HG03103 (cell line): ENCODE results near the gene ZBTB5.
A peak's percentile ranks its signal among the peaks of the same experiment; 100 is the strongest.
"Not testable (repeated sequence)": the region's sequence is repeated elsewhere in the genome, so short reads cannot be mapped to it uniquely, and the experiment has no call there.

ENCODE experiments used
- ATAC-seq: cut with Tn5 transposase; IDR thresholded peaks from one replicate; pipeline ENCODE4 v1.9.1; 2021; ENCODE audit warnings: low read depth; ENCODE audit not compliant: unreplicated experiment

Gene ZBTB5

DNA sequence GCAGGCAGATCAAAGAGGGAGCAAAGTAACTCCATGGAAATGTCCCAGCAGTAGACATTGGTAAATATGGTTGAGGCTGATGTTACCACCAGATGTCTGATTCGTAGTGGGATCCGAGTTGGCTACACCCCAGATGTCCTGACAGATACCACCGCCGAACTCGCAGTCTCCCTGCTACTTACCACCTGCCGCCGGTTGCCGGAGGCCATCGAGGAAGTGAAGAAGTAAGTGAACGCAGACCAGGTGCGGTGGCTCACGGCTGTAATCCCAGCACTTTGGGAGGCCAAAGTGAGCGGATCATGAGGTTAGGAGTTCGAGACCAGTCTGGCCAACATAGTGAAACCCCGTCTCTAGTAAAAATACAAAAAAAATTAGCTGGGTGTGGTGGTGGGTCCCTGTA, 38.8 kb downstream of the ZBTB5 start:
- ATAC-seq: not testable (repeated sequence)

DNA sequence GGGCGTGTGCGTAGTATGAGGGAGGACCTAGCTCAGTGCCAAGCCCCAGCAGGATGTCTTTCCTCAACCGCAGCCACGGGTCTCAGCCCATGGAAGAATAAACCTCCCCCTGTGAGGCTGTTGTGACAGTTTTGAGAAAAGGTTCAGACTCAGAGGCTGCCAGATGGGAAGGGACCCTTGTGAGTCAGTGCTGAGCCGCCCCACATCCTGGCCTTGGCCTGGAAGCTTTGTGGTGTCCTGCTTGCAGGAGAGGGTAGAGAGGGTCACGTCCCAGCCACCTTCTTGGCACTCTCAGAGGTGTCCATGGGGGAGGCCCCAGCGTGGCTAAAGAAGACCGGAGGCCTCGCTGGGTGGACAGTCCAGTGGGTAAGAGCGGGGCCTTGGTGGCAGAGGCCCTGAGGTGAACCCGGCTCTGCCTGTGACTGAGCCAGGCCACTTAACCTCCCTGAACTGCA, 39.9 kb downstream of the ZBTB5 start:
- no peak for ATAC-seq

DNA sequence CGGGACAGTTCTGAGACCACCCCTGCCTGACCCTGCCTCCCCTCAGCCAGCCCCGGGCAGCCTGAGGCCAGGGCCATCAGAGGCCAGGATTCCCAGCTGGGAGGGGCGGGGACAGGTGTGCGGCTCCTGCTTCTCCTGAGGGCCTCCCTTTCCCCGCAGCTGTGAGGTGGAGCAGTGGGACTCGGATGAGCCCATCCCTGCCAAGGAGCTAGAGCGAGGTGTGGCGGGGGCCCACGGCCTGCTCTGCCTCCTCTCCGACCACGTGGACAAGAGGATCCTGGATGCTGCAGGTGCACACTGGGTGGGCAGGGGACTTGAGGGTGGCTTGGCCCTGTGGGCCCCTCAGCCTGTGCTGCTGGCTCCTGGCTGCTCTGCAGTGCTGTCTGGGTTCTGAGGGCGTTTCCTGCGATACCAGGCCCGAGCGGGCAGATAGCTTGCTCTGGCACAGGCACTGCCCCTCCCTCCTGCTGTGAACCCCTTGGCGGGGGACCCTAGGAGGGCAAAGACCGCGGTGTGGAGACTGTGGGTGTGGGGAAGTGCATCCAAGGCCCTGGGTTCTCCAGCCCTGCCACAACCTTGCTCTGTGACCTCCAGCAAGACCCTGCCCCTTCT, 40.5 kb downstream of the ZBTB5 start:
- ATAC-seq: no peak

DNA sequence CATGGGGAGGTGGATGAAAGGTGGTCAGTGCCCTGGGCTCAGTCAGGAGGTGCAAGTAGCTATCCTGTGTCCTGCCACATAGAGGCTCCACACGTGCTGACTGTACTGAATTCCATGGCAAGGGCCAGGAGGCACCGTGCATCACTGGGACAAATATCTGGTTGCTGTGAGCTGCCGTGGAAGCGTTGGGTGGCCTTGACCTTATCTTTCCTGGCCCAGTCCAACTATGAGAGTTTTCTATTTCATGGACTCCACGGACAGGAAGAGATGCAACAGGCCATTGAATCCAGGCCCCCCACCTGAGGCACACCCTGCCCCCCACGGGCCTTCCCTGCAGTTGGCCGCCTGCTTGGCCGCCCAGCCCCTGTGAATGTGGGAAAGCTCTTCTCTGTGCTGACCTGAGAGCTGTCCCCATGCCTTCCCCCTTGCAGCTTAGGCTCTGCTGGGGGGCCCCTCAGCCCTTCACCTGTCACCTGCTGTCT, 41.0 kb downstream of the ZBTB5 start:
- ATAC-seq: no peak

DNA sequence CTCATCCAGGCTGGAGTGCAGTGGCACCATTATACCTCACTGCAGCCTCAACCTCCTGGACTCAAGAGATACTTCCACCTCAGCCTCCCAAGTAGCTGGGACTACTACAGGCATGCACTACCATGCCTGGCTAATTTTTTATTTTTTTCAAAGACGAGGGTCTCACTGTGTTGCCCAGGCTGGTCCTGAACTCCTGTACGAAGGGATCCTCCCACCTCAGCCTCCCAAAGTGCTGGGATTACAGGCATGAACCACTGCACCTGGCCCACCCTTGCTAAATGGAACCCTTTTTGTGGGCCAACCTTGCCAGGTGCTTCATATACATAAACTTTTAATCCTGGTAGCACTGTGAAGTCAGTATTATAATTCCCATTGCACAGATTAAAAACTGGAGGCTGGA, 41.7 kb downstream of the ZBTB5 start:
- no peak for ATAC-seq

DNA sequence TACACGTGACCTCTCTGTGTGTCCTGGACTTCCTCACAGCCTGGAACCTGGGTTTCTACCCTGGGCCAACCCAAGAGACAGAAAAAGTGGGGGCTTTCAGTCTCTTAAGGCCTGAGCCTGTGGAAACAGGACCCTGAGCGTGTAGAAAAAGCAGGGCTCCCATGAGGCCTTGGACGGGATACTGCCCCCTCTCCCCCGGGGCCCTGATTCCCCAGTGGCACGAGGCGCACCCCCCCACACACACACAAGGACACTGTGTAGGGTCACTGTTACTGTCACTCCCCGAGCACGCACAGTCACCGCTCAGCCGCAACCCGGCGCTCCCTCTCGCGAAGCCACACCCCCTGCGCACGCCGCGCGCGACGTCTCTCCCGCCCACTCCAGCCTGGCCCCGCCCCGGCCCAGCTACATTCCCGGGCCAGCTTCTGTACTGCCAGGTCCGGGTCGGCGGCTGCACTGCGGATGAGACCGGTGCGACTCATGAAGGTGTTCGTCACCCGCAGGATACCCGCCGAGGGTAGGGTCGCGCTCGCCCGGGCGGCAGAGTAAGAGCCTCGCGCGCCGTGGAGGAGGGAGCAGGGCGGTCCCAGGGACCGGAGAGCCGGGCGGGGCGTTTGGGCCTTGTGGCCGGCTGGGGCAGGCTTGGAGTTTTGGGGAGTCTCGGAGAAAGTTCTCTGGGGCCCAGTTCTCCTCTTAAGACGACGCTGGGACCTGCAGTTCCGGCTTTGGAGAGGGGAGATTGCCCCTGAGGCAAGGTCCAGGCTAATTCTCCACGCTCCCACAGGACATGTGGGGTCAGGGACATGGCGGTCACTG, 42.8 kb downstream of the ZBTB5 start, which contains the start of gene GRHPR:
TSS of gene GRHPR (plus strand) at position 408 of the 816 bp plus-strand sequence. CDS start at position 463, 55 bp downstream.
- ATAC-seq: peak; percentile 95

- ATAC-seq: no peak
Measured at GRCh38 chr9:37421914-37422288, 43.3 kb downstream of the ZBTB5 start.

- no peak for ATAC-seq
Measured at GRCh38 chr9:37420271-37421215, 44.7 kb downstream of the ZBTB5 start.

GRCh38 chr9:37419204-37419603, 46.0 kb downstream of the ZBTB5 start:
- no peak for ATAC-seq

DNA sequence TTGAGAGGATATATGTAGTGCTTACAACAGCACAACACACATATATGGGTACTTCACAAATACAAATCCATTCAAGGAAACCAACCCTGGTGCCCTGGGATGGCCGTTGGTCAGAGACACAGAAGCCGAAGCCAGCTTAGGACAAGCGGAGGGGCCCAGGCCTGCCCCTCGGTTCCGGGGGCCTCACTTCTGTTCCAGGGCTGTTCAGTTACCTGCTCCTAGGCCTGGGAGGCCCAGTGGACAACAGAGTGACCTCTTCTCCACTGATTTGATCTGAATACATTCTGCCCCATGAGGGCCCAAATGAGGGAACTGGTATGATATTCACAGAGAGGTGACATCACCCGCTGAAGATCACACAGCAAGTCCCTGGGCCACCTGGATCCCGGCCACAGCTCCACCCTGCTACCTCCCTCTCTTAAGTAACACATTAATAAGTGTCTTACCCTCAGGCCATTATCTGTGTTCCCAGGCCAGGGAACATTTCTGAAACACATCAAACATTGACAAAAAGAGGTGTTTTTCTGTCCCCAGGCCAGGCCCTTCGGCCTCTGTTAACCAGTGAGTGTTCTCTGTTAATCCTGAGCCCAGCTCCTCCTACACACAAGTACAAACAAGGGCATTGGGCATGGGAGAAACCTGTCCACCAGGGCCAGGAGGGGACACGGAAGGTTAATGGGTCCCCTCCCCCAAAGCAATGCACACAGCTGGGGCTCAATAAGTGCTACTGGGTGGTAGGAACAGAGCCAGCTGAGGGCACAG, 47.2 kb downstream of the ZBTB5 start:
- ATAC-seq: no peak

GRCh38 chr9:37417252-37417803, 47.9 kb downstream of the ZBTB5 start:
- no peak for ATAC-seq

DNA sequence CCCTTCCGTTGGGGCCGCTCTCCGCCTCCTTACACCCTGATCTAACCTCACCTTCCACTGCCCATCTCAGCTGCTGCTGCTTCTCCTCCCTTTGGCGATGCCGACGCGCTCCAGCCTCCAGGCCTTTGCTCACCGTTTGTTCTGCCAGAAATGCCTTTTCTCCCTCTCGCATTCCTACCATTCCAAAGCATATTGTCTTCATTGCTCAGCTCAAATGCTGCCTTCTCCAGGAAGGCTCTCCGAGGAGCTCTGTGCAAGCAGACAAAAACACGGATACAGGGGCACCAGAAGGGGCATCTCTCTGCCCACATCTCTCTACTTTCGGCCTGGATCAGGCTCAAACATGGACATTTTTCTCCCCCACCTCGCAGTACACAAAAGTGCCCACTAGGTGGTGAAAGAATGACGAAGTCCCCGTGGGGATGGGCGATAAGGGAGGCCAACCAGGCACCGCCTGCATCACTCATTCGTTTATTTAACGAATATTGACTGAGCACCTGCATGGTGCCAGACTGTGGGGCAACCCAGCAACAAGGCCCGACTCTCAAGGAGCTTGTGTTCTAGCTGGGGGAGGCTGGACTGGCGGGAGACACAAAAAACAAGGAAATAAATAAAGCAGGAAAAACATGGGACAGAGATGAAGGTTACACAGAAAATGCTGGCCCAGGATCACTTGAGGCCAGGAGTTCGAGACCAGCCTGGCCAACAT, 50.1 kb downstream of the ZBTB5 start:
- ATAC-seq: no peak

- ATAC-seq: no peak
Measured at GRCh38 chr9:37414503-37414943, 50.7 kb downstream of the ZBTB5 start.

- no peak for ATAC-seq
Measured at GRCh38 chr9:37413311-37413710, 51.9 kb downstream of the ZBTB5 start.

- no peak for ATAC-seq
Measured at GRCh38 chr9:37412431-37413151, 52.7 kb downstream of the ZBTB5 start.

DNA sequence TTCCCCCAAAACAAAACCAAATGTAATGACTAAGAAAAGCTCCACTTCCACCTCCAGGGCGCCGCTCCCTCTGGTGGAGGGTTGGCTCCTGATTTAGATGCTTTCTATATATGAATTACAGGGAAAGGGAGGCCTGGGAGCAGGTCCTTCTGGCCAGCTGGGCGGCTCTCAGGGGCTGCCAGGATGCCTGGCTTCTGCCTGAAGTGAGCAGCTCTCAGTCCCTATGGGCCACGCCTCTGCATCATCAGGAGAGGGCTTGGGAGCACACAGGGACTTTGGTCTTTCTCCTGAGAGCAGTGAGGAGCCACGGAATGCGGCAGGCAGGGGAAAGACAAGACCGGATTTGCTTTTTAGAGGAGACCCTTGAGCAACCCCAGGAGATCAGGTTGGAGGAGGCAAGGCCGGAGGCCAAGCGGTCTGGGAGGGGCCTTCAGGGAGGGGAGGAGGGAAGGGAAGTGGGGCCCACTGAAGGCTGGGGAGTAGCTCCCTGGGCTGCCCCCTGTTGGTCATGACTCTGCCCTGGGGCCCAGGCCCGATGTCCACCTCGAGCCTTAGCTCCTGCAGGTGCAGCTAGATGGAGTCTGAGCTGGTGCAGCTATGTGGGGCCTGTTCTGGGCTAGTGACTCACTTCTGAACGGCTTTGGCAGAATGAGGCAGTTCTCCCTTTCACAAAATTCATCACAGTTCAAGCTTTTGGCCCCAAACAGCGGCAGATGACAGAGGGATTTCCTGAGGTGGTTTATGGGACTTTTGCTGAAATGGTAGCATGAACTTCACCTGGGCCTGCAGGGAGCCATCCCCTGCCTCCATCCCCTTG, 54.1 kb downstream of the ZBTB5 start:
- ATAC-seq: peak; percentile 23

DNA sequence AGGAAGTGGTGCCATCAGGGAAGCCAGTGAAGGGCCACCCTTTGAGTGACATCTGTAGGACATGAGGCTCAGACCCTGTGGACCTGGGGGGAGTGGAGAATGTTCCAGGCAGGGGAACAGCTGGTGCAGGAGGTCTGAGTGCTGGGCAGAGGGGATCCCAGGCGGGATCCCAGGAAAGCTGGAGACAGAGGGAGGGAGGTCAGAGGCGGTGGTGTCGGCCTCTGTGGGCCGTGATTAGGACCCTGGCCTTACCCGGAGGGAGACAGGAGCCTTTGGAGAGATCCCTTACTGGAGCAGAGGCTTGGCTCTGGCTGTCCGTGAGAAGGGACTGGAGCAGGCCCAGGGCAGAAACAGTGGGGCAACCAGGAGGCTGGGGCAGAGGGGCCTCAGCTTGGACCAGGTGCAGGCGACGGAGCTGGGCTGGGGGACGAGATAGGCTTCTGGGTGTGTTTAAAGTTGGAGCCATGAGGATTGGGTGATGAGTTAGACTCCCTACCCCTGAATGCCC, 54.8 kb downstream of the ZBTB5 start:
- ATAC-seq: no peak
